Measurements from ENCODE around the gene LRAT. TPM values are rescaled to one million over a fixed set of nuclear protein-coding genes. Genes with fewer than 3 reads are reported as not detected.
A peak's percentile ranks its signal among the peaks of the same experiment; 100 is the strongest.

LRAT gene
- total RNA-seq, 1 experiment from 2014 or later = 37.7 TPM

- DNase-seq (ENCODE audit: low spot score) (no peak), ATAC-seq (no peak)
- Mint-ChIP-seq H3K4me3 (no peak overlapping the region), H3K9me3 (no peaks in the 10 kb centered on the region), H3K27ac (no peak overlapping the region), H3K4me1 (peaks cover 21% of the 10 kb centered on the region), H3K36me3 (no peaks in the 10 kb centered on the region), H3K27me3 (ENCODE audit: low read depth) (no peaks in the 10 kb centered on the region)
- no peak for TF ChIP-seq FOXJ3 (CRISPR knock-in tag; IDR thresholded peaks at IDR 0.05; ENCODE audit: borderline replicate concordance)
- TF ChIP-seq ZNF138 (CRISPR knock-in tag; conservative IDR thresholded peaks at IDR 0.05) = no peak
- TF ChIP-seq SMAD3 (CRISPR knock-in tag; IDR thresholded peaks at IDR 0.05; ENCODE audit: borderline replicate concordance) = no peak
- CTCF ChIA-PET = no interaction called here
- POLR2A ChIA-PET = no interaction called here
These were observed 16.3 kb upstream of the LRAT start for GRCh38 chr4:154727540-154727939.

- peaks cover 20% of the 10 kb centered on the region for H3K4me1 Mint-ChIP-seq
- H3K4me3 Mint-ChIP-seq = no peak overlapping the region
- ChIA-PET POLR2A (interaction anchor here (1.2 kb wide), 1 partner anchor 12 kb away, joined by 3 read pairs; the partner anchor contains the start of gene LRAT), CTCF (no interaction called here)
- no peak for ATAC-seq
- H3K27ac Mint-ChIP-seq = no peak overlapping the region
- H3K27me3 Mint-ChIP-seq (ENCODE audit: low read depth) = no peaks in the 10 kb centered on the region; the same call in 1 of the 2 replicates
- H3K36me3 Mint-ChIP-seq = no peaks in the 10 kb centered on the region
- peaks cover 5% of the 10 kb centered on the region; the same call in 1 of the 2 replicates for H3K9me3 Mint-ChIP-seq
- TF ChIP-seq NR3C1 (CRISPR knock-in tag; conservative IDR thresholded peaks at IDR 0.05; ENCODE audit: low read depth) = no peak
- TF ChIP-seq AFF4 (CRISPR knock-in tag; IDR thresholded peaks at IDR 0.05; ENCODE audit: borderline replicate concordance) = no peak
- TF ChIP-seq ZNF232 (CRISPR knock-in tag; IDR thresholded peaks at IDR 0.05) = no peak
- no peak for DNase-seq (ENCODE audit: low spot score)
These were observed 12.0 kb upstream of the LRAT start for GRCh38 chr4:154731756-154732155.

GRCh38 chr4:154732669-154733068 is 11.1 kb upstream of the LRAT start:
- POLR2A ChIA-PET = interaction anchor here (1.2 kb wide), 1 partner anchor 11 kb away, joined by 3 read pairs; the partner anchor contains the start of gene LRAT
- H3K36me3 Mint-ChIP-seq = no peaks in the 10 kb centered on the region
- H3K4me3 Mint-ChIP-seq = no peak overlapping the region
- no peak for DNase-seq (ENCODE audit: low spot score)
- H3K27ac Mint-ChIP-seq = peak overlapping the region; percentile 3; the same call in 1 of the 2 replicates
- CTCF ChIA-PET = interaction anchor here (1.0 kb wide), 1 partner anchor 114 kb away, joined by 4 read pairs; no protein-coding TSS in a partner anchor
- H3K27me3 Mint-ChIP-seq (ENCODE audit: low read depth) = no peaks in the 10 kb centered on the region; the same call in 1 of the 2 replicates
- no peak for TF ChIP-seq ZSCAN18 (CRISPR knock-in tag; IDR thresholded peaks at IDR 0.05)
- no peak for TF ChIP-seq ZMAT4 (CRISPR knock-in tag; IDR thresholded peaks at IDR 0.05)
- no peak for TF ChIP-seq ZNF671 (CRISPR knock-in tag; IDR thresholded peaks at IDR 0.05)
- no peak for ATAC-seq
- H3K9me3 Mint-ChIP-seq = peaks cover 5% of the 10 kb centered on the region; the same call in 1 of the 2 replicates
- peaks cover 24% of the 10 kb centered on the region for H3K4me1 Mint-ChIP-seq

- ChIA-PET POLR2A (no interaction called here), CTCF (no interaction called here)
- H3K36me3 Mint-ChIP-seq = no peaks in the 10 kb centered on the region
- peaks cover 59% of the 10 kb centered on the region for H3K4me1 Mint-ChIP-seq
- peaks cover 5% of the 10 kb centered on the region; the same call in 1 of the 2 replicates for H3K9me3 Mint-ChIP-seq
- DNase-seq (ENCODE audit: low spot score) (no peak), ATAC-seq (no peak)
- H3K27me3 Mint-ChIP-seq (ENCODE audit: low read depth) = peaks cover 17% of the 10 kb centered on the region
- no peak overlapping the region for H3K4me3 Mint-ChIP-seq
- no peak overlapping the region for H3K27ac Mint-ChIP-seq
- TF ChIP-seq ZNF396 (CRISPR knock-in tag; IDR thresholded peaks at IDR 0.05; ENCODE audit: borderline replicate concordance) (no peak), USF1 (CRISPR knock-in tag; IDR thresholded peaks at IDR 0.05) (no peak), E2F1 (CRISPR knock-in tag; IDR thresholded peaks at IDR 0.05) (no peak), ZNF425 (CRISPR knock-in tag; conservative IDR thresholded peaks at IDR 0.05) (no peak), FOXP4 (CRISPR knock-in tag; IDR thresholded peaks at IDR 0.05) (no peak)
These were observed 7.0 kb upstream of the LRAT start for GRCh38 chr4:154736770-154737169.
